Astrocyte (in vitro differentiated cells and primary cell): ENCODE measurements around the gene SPRR1A. TPM values are rescaled to one million over a fixed set of nuclear protein-coding genes. Genes with fewer than 3 reads are reported as not detected.

Experiments used
- DNase-seq: peaks from one replicate; pipeline ENCODE4 v3.0.0-alpha.2; 2010; ENCODE audit warnings: low read depth
- FAIRE-seq: peaks from 2 replicates; lab custom pipeline; 2011; peaks lifted over from hg19 to GRCh38; lab: Jason Lieb, UNC
- H2AFZ ChIP-seq: 2 replicates; pipeline ENCODE4 v1.6.0; 2012; ENCODE audit warnings: low read depth, low read length, inconsistent platforms
- H3K27ac ChIP-seq: 2 replicates; pipeline ENCODE4 v1.5.1; 2011; ENCODE audit warnings: low read depth, low read length, inconsistent platforms
- H3K27me3 ChIP-seq: 2 replicates; pipeline ENCODE4 v1.6.0; 2011; ENCODE audit warnings: low read length, inconsistent platforms; ENCODE audit not compliant: insufficient read depth
- H3K36me3 ChIP-seq: 2 replicates; pipeline ENCODE4 v1.5.1; 2011; ENCODE audit warnings: low read length, inconsistent platforms; ENCODE audit not compliant: insufficient read depth
- H3K4me1 ChIP-seq: 2 replicates; pipeline ENCODE4 v1.5.1; 2011; ENCODE audit warnings: low read length, inconsistent platforms; ENCODE audit not compliant: insufficient read depth
- H3K4me2 ChIP-seq: 2 replicates; pipeline ENCODE4 v1.6.0; 2012; ENCODE audit warnings: low read length, inconsistent platforms
- H3K4me3 ChIP-seq: 2 replicates; pipeline ENCODE4 v1.5.1; 2011; ENCODE audit warnings: low read depth, mild to moderate bottlenecking, low read length, inconsistent platforms; ENCODE audit not compliant: insufficient read depth
- H3K79me2 ChIP-seq: 2 replicates; pipeline ENCODE4 v1.6.0; 2012; ENCODE audit warnings: mild to moderate bottlenecking, low read length, inconsistent platforms; ENCODE audit not compliant: insufficient read depth
- H3K9ac ChIP-seq: 2 replicates; pipeline ENCODE4 v1.6.0; 2012; ENCODE audit warnings: mild to moderate bottlenecking, low read length, inconsistent platforms
- H3K9me3 ChIP-seq: 2 replicates; pipeline ENCODE4 v1.5.1; 2012; ENCODE audit warnings: low read depth, mild to moderate bottlenecking, low read length, inconsistent platforms; ENCODE audit not compliant: insufficient read depth
- H4K20me1 ChIP-seq: 2 replicates; pipeline ENCODE4 v1.6.0; 2012; ENCODE audit warnings: low read length, inconsistent platforms; ENCODE audit not compliant: insufficient read depth
- H3K27ac Mint-ChIP-seq: one replicate; pipeline ENCODE4 v1.8.0; 2021; ENCODE audit warnings: mild to moderate bottlenecking, mixed read lengths; ENCODE audit not compliant: unreplicated experiment
- H3K27me3 Mint-ChIP-seq: one replicate; pipeline ENCODE4 v1.8.0; 2021; ENCODE audit warnings: low read depth, mixed read lengths; ENCODE audit not compliant: unreplicated experiment
- H3K36me3 Mint-ChIP-seq: one replicate; pipeline ENCODE4 v1.8.0; 2021; ENCODE audit warnings: low read depth, mixed read lengths; ENCODE audit not compliant: unreplicated experiment
- H3K4me1 Mint-ChIP-seq: one replicate; pipeline ENCODE4 v1.8.0; 2021; ENCODE audit warnings: low read depth, mixed read lengths; ENCODE audit not compliant: unreplicated experiment
- H3K4me3 Mint-ChIP-seq: one replicate; pipeline ENCODE4 v1.8.0; 2021; ENCODE audit warnings: mild to moderate bottlenecking, moderate library complexity, mixed read lengths; ENCODE audit not compliant: unreplicated experiment
- H3K9me3 Mint-ChIP-seq: one replicate; pipeline ENCODE4 v1.8.0; 2021; ENCODE audit warnings: mild to moderate bottlenecking, mixed read lengths; ENCODE audit not compliant: unreplicated experiment
- EZH2 ChIP-seq: IDR thresholded peaks from 2 replicates; pipeline ENCODE4 v1.6.1; 2012; ENCODE audit warnings: mild to moderate bottlenecking, low read length, inconsistent platforms; ENCODE audit not compliant: insufficient read depth
- total RNA-seq: library from RNA; stranded (reverse); gene quantifications from 2 replicates; pipeline ENCODE4 v1.2.1, GENCODE V29; 2021
- TF ChIP-seq, protein P1 (sequence below): IDR thresholded peaks from 2 replicates; pipeline ENCODE4 v1.5.1; 2011; ENCODE audit warnings: low read depth, mild to moderate bottlenecking, inconsistent platforms, low read length, moderate library complexity; ENCODE audit not compliant: insufficient read depth

Gene SPRR1A
- total RNA-seq, 1 donor from 2014 or later, result not detected

DNA sequence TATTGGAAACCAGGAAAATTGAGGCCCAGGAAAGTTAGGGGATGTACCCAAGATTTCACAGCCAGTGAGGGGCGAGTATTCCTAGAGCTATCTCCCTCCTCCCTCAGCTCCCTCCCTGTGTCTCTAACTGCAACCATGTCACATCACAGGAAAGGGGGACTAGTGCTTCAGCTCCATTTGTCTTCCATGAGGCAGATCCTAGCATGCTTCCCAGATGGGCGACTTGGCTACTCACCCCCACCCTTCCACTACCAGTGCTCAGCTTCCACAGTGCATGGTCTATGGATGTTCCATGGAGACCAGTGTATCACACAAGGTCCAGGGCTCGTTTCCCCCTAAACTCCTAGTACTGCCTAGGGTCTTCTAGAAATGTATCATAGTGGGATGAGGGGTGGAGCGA lies 18.0 kb upstream of the SPRR1A start:
- H3K4me1 Mint-ChIP-seq, result no peaks in the 10 kb centered on the region
- no peak overlapping the region for H3K4me2 ChIP-seq
- no peaks in the 10 kb centered on the region for H3K4me1 ChIP-seq
- H3K9ac ChIP-seq, result no peak overlapping the region
- TF ChIP-seq EZH2, result no peak
- TF ChIP-seq, protein P1, sequence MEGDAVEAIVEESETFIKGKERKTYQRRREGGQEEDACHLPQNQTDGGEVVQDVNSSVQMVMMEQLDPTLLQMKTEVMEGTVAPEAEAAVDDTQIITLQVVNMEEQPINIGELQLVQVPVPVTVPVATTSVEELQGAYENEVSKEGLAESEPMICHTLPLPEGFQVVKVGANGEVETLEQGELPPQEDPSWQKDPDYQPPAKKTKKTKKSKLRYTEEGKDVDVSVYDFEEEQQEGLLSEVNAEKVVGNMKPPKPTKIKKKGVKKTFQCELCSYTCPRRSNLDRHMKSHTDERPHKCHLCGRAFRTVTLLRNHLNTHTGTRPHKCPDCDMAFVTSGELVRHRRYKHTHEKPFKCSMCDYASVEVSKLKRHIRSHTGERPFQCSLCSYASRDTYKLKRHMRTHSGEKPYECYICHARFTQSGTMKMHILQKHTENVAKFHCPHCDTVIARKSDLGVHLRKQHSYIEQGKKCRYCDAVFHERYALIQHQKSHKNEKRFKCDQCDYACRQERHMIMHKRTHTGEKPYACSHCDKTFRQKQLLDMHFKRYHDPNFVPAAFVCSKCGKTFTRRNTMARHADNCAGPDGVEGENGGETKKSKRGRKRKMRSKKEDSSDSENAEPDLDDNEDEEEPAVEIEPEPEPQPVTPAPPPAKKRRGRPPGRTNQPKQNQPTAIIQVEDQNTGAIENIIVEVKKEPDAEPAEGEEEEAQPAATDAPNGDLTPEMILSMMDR, result no peak
- H3K27ac ChIP-seq, result no peak overlapping the region
- no peak overlapping the region for H3K4me3 ChIP-seq
- H3K79me2 ChIP-seq, result no peaks in the 10 kb centered on the region
- no peaks in the 10 kb centered on the region for H3K9me3 ChIP-seq
- peaks cover 21% of the 10 kb centered on the region for H3K27me3 Mint-ChIP-seq
- FAIRE-seq (no peak), DNase-seq (no peak)
- H3K9me3 Mint-ChIP-seq, result no peaks in the 10 kb centered on the region
- H4K20me1 ChIP-seq, result no peaks in the 10 kb centered on the region
- H3K36me3 Mint-ChIP-seq, result no peaks in the 10 kb centered on the region
- no peak overlapping the region for H2AFZ ChIP-seq
- no peak overlapping the region for H3K27ac Mint-ChIP-seq
- no peaks in the 10 kb centered on the region for H3K36me3 ChIP-seq
- no peak overlapping the region for H3K4me3 Mint-ChIP-seq
- H3K27me3 ChIP-seq, result no peaks in the 10 kb centered on the region

DNA sequence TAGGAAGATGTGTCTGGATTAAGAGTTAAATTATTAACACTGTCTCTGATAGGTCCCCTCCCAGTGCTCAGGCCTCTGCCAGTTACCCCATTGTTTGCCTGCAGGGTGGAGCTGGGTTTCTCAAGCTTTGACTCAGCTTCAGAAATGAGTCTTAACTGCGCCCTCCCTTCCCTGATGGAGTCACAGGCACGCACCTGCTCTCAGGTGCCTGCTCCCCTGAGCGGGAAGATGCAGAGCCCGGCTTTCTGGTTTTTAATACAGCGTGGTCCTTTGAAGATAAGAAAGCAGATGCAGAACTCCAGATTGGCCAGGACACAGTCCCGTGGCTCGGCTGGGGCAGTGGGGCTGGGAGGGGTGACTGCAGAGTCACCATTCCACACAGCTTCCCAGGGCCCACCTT lies 16.7 kb upstream of the SPRR1A start:
- H3K27ac Mint-ChIP-seq, result no peak overlapping the region
- Histone ChIP-seq H3K9ac (no peak overlapping the region), H3K9me3 (no peaks in the 10 kb centered on the region), H3K36me3 (no peaks in the 10 kb centered on the region), H3K79me2 (no peaks in the 10 kb centered on the region), H3K4me2 (no peak overlapping the region), H3K4me3 (no peak overlapping the region), H2AFZ (no peak overlapping the region), H3K4me1 (no peaks in the 10 kb centered on the region), H3K27me3 (no peaks in the 10 kb centered on the region), H3K27ac (no peak overlapping the region), H4K20me1 (no peaks in the 10 kb centered on the region)
- peaks cover 2% of the 10 kb centered on the region for H3K9me3 Mint-ChIP-seq
- no peaks in the 10 kb centered on the region for H3K4me1 Mint-ChIP-seq
- H3K36me3 Mint-ChIP-seq, result peaks cover 1% of the 10 kb centered on the region
- H3K27me3 Mint-ChIP-seq, result peaks cover 14% of the 10 kb centered on the region
- TF ChIP-seq, protein P1, result no peak
- TF ChIP-seq EZH2, result no peak
- H3K4me3 Mint-ChIP-seq, result no peak overlapping the region
- DNase-seq (no peak), FAIRE-seq (no peak)

DNA sequence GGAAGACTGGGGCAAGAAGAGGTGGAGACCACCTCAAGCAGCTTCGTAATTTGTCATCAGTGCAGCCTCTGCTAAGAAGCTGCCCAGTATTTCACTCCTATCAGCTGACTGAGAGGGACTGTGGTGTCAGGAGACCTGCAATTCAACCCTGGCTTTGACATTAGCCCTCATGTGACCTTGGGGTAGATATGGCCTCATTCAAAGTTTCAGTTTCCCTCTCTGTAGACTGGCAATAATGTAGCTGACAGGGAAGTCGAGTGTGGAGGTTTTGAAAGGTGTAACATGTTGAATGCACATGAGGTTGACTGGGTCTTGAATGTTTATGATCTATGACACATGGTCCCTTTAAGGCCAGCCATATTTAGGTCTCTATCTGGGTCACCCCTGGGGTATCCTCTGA lies 15.6 kb upstream of the SPRR1A start:
- Histone ChIP-seq H3K9me3 (no peaks in the 10 kb centered on the region), H3K9ac (no peak overlapping the region), H2AFZ (no peak overlapping the region), H3K4me1 (no peaks in the 10 kb centered on the region), H4K20me1 (no peaks in the 10 kb centered on the region), H3K4me2 (no peak overlapping the region), H3K27me3 (no peaks in the 10 kb centered on the region), H3K27ac (no peak overlapping the region), H3K36me3 (no peaks in the 10 kb centered on the region), H3K79me2 (no peaks in the 10 kb centered on the region), H3K4me3 (no peak overlapping the region)
- Mint-ChIP-seq H3K27ac (no peak overlapping the region), H3K9me3 (peaks cover 2% of the 10 kb centered on the region), H3K4me3 (no peak overlapping the region), H3K4me1 (no peaks in the 10 kb centered on the region), H3K27me3 (peaks cover 14% of the 10 kb centered on the region), H3K36me3 (peaks cover 1% of the 10 kb centered on the region)
- TF ChIP-seq, protein P1, result no peak
- TF ChIP-seq EZH2, result no peak
- FAIRE-seq (no peak), DNase-seq (no peak)
